Mononuclear cell (primary cell): ENCODE results near the gene EXOSC5. TPM values are rescaled to one million over a fixed set of nuclear protein-coding genes. Genes with fewer than 3 reads are reported as not detected.
"Not testable (repeated sequence)": the region's sequence is repeated elsewhere in the genome, so short reads cannot be mapped to it uniquely, and the experiment has no call there.

Experiments
- H3K27me3 ChIP-seq: 2 replicates; pipeline ENCODE4 v1.6.0; 2011; ENCODE audit warnings: low read length, control low read depth; ENCODE audit not compliant: insufficient read depth
- H3K4me1 ChIP-seq: 2 replicates; pipeline ENCODE4 v1.5.1; 2011; ENCODE audit warnings: mild to moderate bottlenecking, low read length, control low read depth; ENCODE audit not compliant: insufficient read depth
- H3K4me3 ChIP-seq: 2 replicates; pipeline ENCODE4 v1.5.1; 2011; ENCODE audit warnings: mild to moderate bottlenecking, low read length, moderate library complexity
- H3K9me3 ChIP-seq: 2 replicates; pipeline ENCODE4 v1.5.1; 2011; ENCODE audit warnings: low read depth, mild to moderate bottlenecking, control low read depth, low read length
- total RNA-seq: library from RNA; depleted of rRNA; stranded (reverse); fragments of >200 nt; gene quantifications from one replicate; pipeline ENCODE4 v1.2.3, GENCODE V29; 2012

EXOSC5 gene
- total RNA-seq, 1 donor = 8.0 TPM

DNA sequence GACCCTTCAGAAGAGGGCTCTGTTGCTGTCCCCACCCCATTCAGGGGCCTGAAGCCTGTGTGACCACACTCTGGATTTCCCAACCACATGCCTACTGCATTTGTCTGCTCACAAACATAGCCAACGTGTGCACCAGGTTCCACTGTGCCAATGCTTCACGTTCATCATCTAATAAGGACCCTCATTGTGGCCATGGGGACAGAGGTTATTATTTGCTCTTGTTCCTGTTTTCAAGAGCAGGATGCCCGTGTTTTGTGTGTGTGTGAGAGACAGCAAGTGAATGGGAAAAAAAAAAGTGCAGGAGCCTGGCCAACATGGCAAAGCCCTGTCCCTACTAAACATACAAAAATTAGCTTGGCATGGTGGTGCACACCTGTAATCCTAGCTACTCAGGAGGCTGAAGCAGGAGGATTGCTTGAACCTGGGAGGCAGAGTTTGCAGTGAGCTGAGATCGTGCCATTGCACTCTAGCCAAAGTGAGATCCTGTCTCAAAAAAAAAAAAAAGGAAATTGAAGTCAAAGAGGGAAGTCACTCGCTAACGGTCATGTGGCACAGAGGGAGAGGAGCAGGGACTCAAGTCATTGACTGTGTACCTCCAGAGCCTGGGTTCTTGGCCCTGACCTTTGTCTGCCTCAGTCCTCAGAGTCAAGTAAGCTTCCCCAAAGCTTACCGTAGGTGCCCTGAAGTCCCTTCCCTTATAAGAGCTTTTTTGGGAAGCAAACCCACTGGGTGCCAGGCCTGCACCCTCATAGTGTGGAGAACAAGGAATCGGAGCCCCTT lies 23.1 kb upstream of the EXOSC5 start:
- H3K4me3 ChIP-seq = no peak overlapping the region
- peaks cover 67% of the 10 kb centered on the region for H3K4me1 ChIP-seq
- no peaks in the 10 kb centered on the region for H3K9me3 ChIP-seq
- H3K27me3 ChIP-seq = no peaks in the 10 kb centered on the region

DNA sequence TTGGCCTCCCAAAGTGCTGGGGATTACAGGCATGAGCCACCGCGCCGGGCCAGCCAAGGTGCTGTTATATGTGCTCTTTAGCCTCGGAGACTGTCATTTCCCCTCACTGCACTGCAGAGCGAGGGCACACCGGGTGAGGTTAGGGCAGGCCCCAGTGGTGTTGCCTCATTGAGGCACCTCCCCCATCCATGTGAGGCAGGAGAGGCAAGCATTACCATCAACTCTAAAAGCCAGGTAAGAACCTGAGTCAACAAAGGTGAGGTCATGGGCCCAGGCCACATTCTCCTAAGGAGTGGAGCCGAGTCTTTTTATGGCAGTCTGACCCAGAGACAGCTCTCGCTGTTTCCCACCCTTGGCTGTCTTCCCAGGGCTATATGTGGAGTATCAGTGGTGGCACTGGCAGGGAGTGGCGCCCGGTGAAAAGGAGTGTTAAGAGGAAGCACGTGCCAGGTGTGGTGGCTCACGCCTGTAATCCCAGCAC lies 19.1 kb upstream of the EXOSC5 start:
- H3K9me3 ChIP-seq = no peaks in the 10 kb centered on the region

DNA sequence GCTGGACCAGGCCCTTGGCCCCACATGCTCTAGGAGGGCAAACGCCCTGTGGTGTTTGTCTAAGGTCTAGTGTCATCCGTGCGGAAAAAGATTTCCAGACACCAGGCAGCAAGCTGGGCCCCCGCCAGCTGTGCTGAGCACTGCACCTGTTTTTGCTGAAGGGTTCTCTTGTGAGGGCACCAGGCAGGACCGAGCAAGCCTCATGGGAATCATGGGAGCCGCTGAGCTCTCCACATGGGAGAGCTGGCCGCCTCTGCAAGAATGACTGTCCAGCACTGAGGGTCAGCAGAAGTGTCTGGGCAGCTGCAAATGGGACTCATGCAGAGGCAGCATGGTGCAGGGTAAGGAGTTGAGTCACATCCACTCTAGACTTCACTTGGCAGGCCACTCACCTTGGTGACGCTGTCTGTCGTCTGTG lies 18.0 kb upstream of the EXOSC5 start:
- H3K4me1 ChIP-seq = peaks cover 52% of the 10 kb centered on the region
- no peaks in the 10 kb centered on the region for H3K27me3 ChIP-seq
- no peaks in the 10 kb centered on the region for H3K9me3 ChIP-seq
- H3K4me3 ChIP-seq = no peak overlapping the region

More for the DNA sequence above, 19.1 kb upstream of the EXOSC5 start:
- peaks cover 52% of the 10 kb centered on the region for H3K4me1 ChIP-seq
- no peak overlapping the region for H3K4me3 ChIP-seq
- no peaks in the 10 kb centered on the region for H3K27me3 ChIP-seq

DNA sequence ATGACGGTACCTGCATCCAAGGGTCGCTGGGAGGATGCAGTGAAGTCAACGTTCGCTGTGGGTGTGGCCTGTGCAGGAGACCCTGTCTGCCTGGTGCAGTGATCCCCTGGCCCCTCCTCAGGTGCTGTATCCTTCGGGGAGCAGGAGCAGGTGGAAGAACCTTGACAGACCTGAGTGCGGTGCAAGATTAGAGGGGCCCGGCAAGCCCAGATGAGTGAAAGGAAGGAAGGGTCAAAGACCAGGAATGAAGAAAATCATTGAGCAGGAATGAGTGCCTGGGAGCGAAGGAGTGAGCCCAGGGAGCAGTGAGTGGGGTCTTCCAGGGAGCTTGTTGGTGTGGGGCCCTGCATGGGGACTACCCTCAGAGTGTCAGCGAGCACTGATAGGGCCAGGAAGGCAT lies 17.3 kb upstream of the EXOSC5 start:
- no peak overlapping the region for H3K4me3 ChIP-seq
- H3K9me3 ChIP-seq = no peaks in the 10 kb centered on the region
- H3K4me1 ChIP-seq = peaks cover 52% of the 10 kb centered on the region
- no peaks in the 10 kb centered on the region for H3K27me3 ChIP-seq

DNA sequence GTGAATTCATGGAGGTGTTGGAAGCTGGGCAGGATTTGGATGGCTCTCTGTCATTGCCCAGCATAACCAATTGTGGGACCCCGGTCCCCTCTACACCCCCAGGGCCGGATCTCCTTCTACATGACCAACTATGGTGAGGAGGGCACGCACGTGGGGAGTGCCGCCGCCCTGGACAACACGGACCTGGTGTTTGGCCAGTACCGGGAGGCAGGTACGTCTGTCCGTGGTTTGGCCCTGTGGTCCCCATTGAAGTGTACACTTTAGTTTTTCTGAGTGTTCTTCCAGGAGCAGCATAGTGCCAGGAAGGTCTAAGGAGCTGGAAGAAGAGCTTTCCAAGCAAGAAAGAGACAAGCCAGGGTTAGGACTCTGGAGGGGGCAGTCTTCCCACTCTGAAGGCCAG lies 16.8 kb upstream of the EXOSC5 start:
- H3K4me1 ChIP-seq = peaks cover 52% of the 10 kb centered on the region
- no peaks in the 10 kb centered on the region for H3K27me3 ChIP-seq
- no peak overlapping the region for H3K4me3 ChIP-seq
- no peaks in the 10 kb centered on the region for H3K9me3 ChIP-seq

DNA sequence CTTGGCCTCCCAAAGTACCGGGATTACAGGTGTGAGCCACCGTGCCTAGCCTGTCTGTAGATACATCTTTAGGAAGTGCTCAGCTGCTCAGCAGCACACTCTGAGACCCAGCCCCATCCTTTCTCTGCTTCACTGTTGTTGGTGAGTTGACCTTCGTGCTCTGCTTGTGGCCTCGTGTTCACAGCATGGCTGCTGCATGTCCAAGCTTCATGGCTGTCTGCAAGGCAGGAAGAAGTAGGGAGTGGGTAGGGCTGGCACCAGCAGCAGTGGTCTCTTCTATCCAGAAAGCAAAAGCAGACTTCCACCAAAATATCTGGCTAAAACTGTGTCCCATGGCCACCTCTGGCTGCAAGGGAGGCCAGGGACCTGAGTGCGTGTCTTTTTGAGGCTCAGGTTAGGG lies 15.8 kb upstream of the EXOSC5 start:
- peaks cover 53% of the 10 kb centered on the region for H3K4me1 ChIP-seq
- no peaks in the 10 kb centered on the region for H3K9me3 ChIP-seq
- no peaks in the 10 kb centered on the region for H3K27me3 ChIP-seq
- H3K4me3 ChIP-seq = no peak overlapping the region

DNA sequence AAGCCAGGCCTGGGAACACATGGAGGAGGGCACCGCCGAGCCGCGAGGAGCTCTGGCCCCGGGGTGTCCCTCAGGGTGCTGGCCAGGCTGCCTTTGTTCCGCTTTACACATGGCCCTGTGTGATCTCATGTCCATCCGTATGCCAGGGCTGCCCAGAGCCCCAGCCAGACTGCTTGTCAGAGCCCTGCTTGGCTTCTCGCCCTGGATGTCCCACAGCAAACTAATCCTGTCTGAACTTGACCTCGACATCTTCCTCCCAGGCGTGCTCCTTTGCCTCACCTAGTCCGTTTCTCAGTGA lies 14.8 kb upstream of the EXOSC5 start:
- Histone ChIP-seq H3K4me3 (no peak overlapping the region), H3K27me3 (no peaks in the 10 kb centered on the region), H3K4me1 (peaks cover 63% of the 10 kb centered on the region), H3K9me3 (no peaks in the 10 kb centered on the region)

DNA sequence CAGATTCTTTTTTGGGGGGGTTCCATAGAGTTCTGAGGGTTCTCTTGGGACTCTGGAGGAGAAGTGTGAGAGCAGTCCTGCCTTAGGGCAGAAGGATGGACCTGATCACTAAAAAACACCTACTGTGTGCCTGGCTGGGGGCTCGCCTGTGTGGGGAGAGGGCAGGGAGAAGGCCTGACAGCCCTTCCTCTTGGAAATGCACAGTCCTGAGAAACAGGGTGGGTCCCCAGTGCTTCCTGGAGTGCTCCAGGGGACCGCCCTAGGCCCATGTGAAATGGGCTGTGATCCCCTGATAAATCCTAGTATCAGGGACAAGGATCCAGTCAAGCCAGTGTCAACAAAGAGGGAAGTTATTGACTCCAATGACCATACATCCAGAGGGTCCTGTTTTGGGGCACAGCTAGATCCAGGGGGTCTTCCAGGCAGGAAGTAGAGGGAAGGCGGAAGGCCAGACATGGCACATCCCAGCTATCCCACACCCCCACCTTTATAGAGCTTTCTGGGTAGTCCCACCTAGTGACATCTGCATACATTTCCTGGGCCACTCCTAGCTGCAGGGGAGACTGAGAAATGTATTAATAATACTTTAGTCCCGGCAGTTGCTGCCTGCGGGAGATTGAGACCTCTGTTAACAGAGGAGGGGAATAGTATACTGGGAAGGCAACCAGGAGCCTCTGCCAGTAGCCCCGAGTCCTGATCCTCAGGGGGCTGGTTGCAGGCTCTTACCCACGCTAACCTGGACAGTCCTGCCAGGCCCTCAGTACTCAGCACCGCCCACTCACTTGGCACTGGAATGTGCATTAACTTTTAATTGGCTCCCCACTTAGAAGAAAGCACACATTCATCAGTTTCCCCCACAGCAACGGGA lies 14.2 kb upstream of the EXOSC5 start:
- Histone ChIP-seq H3K4me1 (peaks cover 69% of the 10 kb centered on the region), H3K4me3 (no peak overlapping the region), H3K9me3 (no peaks in the 10 kb centered on the region), H3K27me3 (no peaks in the 10 kb centered on the region)

DNA sequence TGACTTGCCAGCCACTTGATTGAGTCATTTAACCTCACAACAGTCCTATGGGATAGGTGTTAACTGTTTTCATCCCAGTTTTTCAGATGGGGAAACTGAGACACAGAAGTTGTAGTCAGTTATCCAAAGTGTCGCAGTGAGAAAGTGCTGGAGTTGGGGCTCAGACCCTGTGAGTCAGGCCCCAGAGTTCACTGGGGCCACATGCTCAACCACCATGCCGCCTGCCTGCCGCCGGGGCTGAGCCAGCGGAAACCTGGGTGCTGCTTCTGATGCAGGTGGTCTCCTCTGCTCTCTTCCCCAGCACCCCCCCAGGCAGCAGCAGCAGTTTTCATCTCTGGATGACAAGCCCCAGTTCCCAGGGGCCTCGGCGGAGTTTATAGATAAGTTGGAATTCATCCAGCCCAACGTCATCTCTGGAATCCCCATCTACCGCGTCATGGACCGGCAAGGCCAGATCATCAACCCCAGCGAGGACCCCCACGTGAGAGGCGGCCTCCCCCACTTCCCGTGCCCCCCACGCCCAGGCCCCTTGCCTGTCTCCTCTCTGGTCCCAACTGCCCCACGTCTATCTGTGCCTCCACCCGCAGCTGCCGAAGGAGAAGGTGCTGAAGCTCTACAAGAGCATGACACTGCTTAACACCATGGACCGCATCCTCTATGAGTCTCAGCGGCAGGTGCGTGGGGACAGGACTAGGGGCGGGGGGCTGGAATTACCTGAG lies 13.3 kb upstream of the EXOSC5 start:
- H3K9me3 ChIP-seq = no peaks in the 10 kb centered on the region
- peaks cover 78% of the 10 kb centered on the region for H3K4me1 ChIP-seq
- no peak overlapping the region for H3K4me3 ChIP-seq
- no peaks in the 10 kb centered on the region for H3K27me3 ChIP-seq

DNA sequence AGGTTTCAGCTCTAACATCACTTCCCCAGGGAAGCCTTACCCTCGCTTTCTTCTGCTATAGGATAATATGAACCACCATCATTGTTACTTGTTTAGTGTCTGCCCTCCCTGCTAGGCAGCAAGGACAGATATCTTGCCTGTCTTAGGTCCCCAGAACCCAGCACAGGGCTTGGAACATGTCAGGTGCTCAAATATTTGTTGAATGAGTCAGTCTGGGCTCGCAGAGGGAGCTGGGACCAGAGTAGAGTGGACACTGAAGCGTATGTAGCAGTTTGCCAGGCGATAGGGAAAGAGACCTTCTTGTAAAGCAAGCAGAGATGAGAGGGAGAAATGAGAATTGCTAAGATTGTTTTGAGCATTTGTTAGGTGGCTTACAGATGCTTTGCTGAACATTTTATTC lies 12.1 kb upstream of the EXOSC5 start:
- Histone ChIP-seq H3K4me3 (no peak overlapping the region), H3K27me3 (no peaks in the 10 kb centered on the region), H3K4me1 (peaks cover 74% of the 10 kb centered on the region), H3K9me3 (no peaks in the 10 kb centered on the region)

DNA sequence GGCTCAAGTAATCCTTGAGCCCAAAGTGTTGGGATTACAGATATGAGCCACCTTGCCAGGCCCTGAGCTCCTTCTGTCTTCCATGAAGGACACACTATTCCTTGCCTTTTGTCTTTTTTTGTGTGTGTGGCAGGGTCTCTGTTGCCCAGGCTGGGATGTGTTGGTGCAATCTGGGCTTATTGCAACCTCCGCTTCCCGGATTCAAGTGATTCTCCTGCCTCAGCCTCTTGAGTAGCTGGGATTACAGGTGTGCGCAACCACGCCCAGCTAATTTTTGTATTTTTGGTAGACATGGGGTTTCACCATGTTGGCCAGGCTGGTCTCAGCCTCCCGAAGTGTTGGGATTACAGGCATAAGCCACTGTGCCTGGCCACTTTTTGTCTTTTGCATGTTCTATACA lies 11.7 kb upstream of the EXOSC5 start:
- H3K27me3 ChIP-seq, H3K4me3 ChIP-seq, H3K9me3 ChIP-seq: not testable (repeated sequence)
- H3K4me1 ChIP-seq = peaks cover 69% of the 10 kb centered on the region

DNA sequence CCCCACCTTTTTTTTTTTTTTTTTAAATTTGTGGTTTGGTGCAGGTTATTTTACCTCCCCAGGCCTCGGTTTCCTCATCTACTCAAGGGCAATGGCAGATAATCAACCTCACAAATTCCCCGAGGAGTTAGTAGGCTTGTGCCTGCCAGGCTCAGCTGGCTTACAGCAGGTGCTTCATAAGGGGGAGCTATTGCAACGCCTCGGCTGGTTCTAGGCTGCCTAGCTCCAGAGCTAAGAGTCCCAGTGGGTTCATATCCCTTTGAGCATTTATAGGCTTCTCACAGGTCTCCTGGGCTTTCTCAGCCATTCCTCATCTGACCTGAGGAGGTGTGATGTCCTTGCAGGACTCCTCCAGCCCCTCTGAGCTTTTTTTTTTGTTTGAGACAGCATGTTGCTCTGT lies 11.1 kb upstream of the EXOSC5 start:
- no peak overlapping the region for H3K4me3 ChIP-seq
- no peaks in the 10 kb centered on the region for H3K27me3 ChIP-seq
- no peaks in the 10 kb centered on the region for H3K9me3 ChIP-seq
- peaks cover 65% of the 10 kb centered on the region for H3K4me1 ChIP-seq

DNA sequence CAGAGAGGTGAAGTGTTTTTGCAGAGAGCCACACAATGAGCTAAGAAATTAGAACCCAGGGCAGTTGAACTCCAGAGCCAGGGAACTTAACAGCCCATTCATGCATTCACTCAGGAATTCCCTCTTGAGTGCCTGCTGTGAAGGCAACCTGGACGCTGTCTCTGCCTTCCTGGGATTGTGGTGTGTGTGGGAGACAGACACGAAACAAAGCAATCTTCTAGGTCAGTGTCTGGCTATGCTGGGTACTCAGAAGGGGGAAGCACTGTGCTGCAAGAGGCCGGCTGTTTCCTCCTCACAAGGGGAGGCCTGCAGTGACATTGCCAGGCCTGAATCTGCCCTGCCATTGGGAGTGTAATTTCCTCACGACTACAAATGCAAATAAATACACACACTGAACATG lies 10.1 kb upstream of the EXOSC5 start:
- H3K9me3 ChIP-seq = no peaks in the 10 kb centered on the region
- peaks cover 65% of the 10 kb centered on the region for H3K4me1 ChIP-seq
- H3K4me3 ChIP-seq = no peak overlapping the region
- no peaks in the 10 kb centered on the region for H3K27me3 ChIP-seq

DNA sequence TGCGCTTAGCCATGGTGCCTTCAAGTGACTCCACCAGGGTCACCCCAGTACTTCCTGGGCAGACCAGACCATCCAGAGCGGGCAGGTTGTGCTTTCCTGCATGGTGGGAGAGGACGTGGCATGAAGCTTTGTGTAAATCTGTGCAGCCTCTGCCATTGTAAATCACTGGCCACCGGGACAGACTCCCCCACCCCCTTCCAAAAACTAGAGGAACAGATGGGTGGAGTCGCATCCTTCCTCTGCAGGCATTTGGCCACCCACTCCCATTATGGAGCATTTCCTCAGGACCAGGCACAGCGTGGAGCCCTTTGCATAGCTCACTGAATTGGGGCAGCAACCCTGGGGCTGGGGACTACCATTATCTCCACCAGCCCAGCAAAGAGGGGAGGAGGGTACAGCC lies 8.6 kb upstream of the EXOSC5 start:
- peaks cover 60% of the 10 kb centered on the region for H3K4me1 ChIP-seq
- no peak overlapping the region for H3K4me3 ChIP-seq
- no peaks in the 10 kb centered on the region for H3K9me3 ChIP-seq
- H3K27me3 ChIP-seq = no peaks in the 10 kb centered on the region
